NCI-H2029 treated with DMSO at 0.1 percent for 48 hours (cell line): ENCODE measurements around the gene RGS18.
"Not testable (repeated sequence)": the region's sequence is repeated elsewhere in the genome, so short reads cannot be mapped to it uniquely, and the experiment has no call there.

Source experiments
- DNase-seq: peaks from one replicate; lab custom pipeline; 2025; lab: John Stamatoyannopoulos, UW

RGS18 gene, protein sequence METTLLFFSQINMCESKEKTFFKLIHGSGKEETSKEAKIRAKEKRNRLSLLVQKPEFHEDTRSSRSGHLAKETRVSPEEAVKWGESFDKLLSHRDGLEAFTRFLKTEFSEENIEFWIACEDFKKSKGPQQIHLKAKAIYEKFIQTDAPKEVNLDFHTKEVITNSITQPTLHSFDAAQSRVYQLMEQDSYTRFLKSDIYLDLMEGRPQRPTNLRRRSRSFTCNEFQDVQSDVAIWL

DNA sequence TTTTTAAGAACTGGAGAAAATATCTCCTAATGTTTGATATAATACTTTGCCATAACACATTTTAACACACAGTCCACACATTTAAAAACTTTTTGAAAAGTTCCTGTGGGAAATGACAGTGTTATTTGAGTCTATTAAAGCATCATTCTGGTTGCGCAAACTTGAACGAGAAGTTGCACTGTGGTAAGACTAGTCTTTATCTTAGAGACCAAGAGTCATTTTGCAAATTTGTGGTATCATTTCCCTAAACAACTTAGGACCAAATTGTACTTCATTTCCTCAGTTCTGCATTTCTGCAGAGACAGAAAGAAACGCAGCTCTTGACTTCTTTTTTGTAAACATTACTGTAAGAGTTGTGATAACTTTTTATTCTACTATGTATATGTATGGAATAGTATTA, at the start of gene RGS18:
TSS of gene RGS18 (plus strand) at position 282 of the 400 bp plus-strand sequence. CDS start 176 bp downstream, outside the sequence.
- no peak for DNase-seq

DNA sequence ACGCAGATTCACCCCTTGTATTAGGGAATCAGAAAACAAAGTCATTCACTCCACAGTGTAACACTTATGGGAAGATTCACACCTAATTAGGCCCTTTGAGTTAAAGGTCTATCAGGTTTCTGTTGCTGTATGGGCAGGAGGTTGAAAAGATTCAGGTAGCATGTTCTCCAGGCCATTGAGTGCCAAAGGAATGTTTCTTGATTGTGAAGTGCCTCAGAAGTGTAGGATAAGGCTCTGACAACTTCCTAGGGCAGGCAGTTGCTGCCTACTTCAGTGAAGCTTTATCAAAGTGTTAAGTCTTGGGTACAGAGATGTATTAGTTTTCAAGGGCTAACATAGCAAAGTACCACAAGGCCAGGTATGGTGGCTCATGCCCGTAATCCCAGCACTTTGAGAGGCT, 48.7 kb upstream of the RGS18 start:
- DNase-seq = no peak

DNA sequence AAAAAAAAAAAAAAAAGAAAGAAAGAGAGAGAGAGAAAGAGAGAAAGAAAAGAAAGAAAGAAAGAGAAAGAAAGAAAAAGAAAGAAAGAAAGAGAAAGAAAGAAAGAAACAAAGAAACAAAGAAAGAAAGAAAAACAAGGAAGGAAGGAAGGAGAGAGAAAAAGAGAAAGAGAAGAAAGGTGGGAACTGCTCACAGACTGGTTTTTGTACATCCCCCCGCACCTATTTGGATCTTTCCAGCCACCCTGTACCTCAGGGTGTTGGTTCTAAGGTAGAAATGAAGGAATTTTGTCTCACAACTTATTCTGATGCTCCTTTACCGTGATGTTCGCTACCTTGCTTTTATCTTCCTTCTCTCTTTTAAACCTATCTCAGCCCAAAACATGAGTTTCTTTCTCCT, 43.3 kb upstream of the RGS18 start:
- no peak for DNase-seq

DNA sequence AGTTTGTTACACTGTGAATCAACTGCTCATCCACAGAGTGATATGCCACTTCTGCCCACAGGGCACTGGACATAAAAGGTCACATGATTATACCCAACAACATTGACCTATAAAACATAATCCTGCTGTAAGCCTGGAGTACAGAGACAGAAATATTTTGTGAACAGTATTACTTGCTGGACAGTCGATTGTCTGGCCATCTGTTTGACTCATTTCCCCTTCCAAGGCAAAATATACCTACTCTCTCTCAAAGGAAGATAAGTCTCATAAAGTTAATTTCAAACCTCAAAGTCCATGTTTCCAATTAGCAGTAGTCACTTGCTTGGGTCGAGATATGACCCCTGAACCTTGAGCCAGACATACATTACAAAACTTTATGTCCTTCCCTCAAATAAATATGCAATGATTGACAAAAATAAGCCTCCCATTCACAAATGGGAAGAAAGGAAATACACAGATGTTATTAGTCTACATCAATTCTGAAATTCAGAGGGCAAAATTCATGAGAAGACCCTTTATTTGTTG, 39.3 kb upstream of the RGS18 start:
- DNase-seq = no peak

DNA sequence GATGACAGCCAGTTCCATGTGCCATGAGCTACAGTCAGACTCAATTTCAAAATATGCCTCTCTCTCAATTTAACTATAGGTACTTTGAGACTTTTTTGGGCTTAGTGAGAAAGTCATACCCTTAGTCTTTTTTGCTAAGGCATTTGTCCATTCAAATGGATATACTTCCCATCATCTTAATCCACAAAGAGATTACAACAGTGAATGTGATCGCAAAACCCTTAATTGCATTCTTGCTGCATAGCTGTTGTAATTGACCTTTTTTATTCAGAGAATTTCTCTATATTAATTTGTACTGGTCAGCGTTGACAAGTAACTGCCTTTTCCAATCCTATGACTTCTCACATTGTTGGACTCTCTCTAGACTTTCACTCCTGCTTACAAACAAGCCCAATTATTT, 38.6 kb upstream of the RGS18 start:
- no peak for DNase-seq

DNA sequence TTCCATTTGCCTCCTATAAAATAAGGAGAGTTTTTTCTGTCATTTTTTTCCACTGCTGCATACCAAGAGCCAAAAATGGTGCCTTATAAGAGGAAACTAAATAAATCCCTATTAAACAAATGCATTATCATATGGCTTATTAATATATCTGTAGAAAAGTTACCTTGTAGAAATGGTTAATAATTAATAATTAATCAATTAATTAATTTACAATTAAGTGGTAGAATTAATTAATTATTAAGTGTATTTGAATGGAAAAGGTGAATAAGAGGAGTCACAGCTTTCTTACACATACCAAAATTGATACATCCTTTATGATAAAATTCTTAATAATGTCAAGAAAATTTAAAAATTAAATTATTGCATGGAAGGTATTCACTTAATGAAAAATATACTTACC, 35.6 kb upstream of the RGS18 start:
- no peak for DNase-seq

DNA sequence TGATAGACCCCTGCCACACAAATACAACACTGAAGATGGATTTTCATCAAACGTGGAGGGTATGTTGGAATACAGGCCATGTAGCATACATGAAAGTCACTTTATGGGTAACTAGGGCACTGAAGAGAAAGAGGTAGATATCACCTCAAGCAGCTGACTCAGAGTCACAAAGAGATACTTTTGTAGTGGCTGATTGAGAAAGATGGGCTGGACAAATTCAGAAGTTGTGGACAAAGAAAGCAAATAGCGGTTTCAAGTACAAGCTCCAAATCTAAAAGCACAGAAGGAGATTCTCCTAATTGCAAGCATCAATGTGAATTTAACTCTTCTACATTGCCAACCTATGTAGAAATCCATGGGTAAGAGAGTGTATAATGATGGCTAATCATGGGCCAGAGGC, 35.0 kb upstream of the RGS18 start:
- no peak for DNase-seq

DNA sequence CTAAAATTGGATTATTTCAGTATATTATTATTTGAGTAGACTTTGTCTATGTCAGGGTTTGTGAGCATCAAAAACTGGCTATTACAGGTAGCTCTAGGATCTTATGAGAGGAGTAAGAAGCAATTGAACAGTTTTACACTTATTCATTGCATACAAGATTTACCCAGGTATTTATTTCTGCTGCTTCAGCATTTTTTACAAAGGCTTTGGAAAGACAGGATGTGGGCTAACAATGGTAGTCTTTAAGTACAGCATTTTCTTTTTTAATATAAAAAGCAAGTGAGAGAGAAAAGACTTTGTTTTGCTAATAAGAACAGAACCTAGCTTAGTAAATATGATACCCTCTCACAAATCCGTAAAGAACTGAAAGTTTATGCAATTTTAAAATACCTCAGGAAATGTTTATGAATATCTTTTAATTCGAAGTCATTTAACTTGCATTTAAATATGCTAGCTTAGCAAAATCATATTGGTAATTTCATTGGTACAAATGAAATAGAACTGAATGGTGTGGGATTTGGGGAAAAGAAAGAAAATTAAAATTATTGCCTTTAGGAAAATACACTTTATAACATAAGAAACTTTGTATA, 32.1 kb upstream of the RGS18 start:
- no peak for DNase-seq

DNA sequence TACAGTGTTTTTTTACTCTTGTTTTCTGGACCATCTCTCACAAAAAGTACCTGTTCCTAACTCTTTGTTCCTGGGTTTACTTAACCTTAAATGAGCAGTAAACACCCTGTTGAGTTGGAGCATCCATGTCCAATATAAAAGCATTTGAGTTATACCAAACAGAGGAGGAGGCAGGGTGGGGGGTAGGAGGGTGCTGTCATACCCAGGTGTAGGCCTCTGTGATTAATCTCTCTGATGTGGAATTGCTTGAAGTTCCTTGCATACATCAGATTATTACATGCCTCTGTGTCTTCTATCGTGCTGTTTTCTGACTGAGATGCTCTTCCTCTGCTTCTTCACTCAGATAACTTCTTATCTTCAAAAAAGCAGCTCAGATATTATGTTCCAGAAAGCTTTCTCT, 28.1 kb upstream of the RGS18 start:
- no peak for DNase-seq

DNA sequence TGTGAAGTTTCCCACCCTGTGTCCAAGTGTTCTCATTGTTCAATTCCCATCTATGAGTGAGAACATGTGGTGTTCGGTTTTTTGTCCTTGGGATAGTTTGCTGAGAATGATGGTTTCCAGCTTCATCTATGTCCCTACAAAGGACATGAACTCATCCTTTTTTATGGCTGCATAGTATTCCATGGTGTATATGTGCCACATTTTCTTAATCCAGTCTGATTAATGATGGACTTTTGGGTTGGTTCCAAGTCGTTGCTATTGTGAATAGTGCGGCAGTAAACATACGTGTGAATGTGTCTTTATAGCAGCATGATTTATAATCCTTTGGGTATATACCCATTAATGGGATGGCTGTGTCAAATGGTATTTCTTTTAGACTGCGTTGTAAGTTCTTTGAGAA, 27.4 kb upstream of the RGS18 start:
- not testable (repeated sequence) for DNase-seq

DNA sequence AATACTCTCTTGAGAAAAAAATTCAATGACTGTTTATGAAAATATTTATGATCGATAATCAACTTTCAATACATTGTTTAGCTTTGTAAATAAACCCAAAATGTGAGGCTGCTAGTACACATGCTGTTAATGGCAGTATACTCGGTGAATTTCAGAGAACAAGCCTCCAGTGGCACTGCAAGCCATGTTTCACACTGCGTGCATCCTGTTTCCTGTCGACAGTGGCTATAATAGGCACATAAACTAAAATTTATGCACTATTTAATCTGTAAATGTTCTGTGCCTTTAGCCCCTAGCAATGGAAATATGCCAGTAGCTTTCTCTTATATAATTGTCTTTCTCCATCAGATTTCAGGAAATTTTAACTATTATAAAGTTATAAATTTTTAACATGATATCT, 26.3 kb upstream of the RGS18 start:
- DNase-seq = no peak

DNA sequence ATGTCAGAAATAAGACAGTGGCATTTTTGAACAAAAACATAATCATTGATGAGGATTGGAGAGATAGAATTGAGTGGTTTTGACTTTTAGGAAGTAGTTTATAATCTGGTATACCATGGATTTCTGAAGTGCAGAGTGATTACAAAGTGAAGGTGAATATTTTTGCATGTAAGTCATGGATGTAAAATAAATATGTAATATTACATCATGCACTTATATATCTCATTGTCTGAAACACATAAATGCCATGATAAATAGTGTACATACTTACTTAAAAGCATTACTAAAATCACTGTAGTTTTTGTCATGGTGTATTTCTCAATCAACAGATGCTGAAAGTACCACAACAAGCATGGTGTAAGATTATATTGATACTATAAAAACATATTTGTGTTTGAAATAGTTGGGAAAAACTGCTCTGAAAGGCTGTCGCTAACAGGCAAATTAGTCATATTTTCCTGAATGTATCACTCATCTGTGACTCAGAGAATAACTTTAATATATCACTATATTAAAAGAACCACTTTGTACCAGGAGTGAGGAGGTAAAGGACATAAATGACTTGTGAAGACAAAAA, 24.8 kb upstream of the RGS18 start:
- no peak for DNase-seq

DNA sequence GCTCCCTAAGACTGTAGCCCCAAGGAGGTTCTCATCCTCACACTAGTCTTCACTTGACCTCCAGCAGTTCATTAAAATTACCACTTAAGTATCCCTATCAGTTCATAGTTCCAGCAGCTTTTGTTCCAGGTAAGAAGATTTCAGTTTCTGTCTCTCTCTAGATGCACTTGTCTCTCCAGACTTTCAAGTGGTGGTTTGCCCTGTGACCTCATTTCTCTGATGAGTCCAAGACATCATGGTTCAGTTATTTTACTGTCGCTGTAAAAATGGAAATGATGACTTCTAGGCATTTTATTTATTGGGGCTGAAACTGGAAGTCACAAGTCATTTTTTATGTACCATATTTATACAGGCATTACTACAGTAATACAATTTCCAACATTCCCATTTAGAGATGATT, 17.9 kb upstream of the RGS18 start:
- no peak for DNase-seq

DNA sequence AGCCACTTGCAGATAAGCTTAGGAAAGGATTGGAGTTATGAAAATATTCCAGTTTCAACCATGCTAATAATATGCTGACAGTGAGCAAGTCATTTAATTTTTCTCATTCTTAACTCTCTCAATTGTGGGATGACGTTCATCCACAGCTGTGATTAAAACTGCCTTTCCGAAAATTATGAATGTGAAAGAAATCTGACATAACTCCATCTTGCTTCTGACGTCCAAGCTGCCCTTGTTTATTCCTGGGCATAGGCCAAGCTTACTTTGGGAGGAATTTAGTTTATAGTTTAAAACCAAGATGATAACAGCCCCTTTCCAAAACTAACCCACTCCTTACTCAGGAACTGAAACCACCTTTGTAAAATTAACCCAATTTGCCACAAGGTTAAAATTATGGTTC, 11.0 kb upstream of the RGS18 start:
- DNase-seq = no peak

DNA sequence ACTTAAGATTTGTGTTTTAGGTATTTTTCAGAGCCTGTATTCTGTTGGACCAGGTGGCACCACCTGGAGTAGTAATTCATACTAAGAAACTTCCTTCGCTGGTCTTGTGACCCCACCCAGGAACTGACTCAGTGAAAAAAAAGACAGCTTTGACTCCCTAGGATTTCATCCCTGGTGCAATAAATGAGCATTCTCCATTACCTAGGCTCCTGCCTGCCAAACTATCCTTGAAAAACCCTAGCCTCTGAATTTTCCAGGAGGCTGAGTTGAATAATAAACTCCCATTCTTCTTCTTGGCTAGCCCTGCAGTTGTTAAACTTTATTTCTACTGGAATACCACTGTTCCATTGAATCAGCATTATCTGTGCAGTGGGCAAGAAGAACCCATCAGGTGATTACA, 10.6 kb upstream of the RGS18 start:
- DNase-seq = no peak

DNA sequence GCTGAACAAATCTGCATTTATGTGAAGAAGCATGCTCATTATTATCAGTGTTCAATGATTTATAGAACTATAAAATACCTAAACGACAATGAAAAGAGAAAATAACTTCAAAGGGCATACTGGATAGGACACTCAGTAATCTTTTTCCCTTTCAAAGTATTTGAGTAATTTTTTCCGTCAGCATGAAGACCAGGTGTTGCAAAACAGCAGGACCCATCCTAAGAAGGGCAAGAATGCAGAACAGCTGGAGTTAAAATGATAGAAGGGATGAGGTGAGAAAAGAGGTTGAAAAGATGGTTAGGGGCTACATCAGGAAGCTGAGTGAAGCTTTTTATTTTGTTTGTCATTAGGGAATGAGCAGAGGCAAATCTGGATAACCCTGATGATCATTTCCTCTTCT, 7.1 kb upstream of the RGS18 start:
- no peak for DNase-seq

DNA sequence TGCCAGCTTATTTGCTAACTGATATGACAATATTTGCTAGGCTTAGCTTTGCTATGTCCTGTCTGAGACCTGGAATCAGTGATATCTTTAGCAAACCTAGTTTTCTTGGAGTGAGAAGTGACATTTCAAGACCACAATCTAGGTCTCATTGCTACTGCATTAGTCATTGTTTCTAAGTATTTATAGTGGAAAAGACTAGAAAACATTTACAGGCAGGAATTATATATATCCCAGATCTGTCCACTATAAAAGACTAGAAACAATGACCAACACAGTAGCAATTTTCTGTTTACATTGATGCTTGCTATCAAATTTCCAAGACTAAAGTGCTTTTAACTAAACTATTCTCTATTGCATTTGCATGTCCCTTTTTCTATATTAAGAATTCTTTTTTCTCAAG, 5.0 kb upstream of the RGS18 start:
- no peak for DNase-seq

DNA sequence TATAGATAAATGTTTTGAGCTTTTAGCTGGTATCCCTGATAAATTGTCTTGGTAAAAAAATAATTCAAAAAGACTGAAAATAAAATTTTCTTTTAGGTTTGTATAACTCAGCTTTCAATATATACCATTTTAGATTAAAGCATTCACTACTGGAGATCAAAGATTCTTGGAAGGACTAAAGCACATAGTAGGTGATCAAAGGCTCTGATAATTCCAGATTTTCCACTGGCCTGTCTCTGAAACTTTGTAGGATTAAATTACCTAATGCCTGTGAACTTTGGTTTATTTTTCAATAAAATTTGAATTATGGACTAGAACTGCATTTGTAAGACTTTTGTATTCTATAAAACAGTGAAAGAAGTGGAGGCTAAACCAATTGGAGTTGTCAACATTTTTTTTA, 1.2 kb upstream of the RGS18 start:
- no peak for DNase-seq

DNA sequence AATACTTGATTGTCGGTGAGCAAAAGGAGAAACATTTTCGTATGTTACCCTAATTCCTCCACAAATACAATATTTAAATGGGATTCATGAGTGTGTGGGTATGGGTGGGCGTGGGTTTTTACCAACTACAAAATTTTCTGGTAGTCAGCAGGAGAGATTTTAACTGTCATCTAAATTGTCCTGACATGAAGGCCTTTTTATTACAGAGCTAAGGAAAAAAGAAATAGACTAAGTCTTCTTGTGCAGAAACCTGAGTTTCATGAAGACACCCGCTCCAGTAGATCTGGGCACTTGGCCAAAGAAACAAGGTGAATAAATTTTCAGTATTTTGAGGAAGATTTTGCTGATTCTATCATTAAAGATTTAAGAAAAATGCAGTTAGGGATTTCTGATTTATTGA, 752 bp downstream of the RGS18 start:
- no peak for DNase-seq

DNA sequence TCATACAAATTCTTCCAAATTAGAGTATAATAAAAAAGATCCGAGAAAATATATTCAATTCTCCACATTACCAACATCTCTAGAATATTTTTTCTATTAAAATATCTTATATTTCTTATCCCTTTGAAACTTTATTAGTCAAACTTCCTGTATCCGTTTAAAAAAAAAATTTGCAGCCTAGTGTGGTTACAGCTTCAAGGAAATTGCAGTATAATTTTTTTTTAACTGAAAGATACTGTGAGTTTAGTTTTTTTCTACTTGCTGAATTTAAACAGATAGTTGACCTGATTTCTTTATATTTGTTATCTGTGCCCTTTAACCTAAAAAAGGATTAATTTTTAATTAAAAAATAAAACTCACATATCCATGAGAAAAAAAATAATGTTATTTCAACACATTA, 1.5 kb downstream of the RGS18 start:
- DNase-seq = no peak

DNA sequence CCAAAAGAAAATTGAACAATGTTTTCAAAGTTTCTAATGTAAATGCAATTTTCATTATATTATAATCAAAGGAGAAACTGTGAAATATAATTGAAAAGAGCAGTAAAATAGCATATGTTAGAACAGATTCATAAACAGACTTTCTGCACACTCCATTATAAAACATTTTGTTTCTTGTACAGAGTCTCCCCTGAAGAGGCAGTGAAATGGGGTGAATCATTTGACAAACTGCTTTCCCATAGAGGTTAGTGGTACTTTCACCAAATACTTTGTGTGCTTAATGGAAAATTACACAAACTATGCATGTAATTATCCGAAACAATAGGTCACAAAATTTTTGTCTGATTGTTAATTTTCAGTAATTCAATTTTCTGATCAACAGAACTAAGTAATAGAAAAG, 1.9 kb downstream of the RGS18 start:
- no peak for DNase-seq

DNA sequence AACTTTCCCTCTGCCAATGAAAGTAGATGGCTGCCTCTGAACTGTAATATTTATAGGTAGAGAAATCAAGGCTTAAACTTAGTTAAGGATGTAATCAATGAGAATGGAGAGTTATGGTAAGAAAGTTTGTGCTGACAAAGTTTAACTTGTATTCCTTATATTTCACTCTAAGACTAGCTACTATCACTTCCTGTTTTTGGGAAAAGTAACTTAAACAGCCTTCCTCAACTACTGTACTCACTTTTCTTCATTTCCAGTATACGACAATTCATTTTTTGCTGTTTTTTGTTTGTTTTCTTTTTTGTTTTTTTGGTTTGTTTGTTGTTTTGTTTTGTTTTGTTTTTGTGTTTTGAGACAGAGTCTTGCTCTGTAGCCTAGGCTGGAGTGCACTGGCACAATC, 3.7 kb downstream of the RGS18 start:
- DNase-seq = no peak

DNA sequence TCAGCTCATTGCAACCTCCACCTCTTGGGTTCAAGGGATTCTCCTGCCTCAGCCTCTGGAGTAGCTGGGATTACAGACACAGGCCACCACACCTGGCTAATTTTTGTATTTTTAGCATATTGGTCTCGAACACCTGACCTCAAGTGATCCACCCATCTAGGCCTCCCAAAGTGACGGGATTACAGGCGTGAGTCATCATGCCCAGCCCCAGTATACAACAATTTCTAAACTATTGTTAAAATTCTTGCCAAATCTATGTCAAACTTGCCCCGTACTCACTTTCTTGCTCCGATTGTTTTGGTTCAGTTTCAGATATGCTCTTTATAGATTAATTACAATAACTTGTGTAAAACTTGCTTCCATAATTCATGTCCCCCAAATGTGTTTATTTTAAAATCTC, 4.1 kb downstream of the RGS18 start:
- no peak for DNase-seq

DNA sequence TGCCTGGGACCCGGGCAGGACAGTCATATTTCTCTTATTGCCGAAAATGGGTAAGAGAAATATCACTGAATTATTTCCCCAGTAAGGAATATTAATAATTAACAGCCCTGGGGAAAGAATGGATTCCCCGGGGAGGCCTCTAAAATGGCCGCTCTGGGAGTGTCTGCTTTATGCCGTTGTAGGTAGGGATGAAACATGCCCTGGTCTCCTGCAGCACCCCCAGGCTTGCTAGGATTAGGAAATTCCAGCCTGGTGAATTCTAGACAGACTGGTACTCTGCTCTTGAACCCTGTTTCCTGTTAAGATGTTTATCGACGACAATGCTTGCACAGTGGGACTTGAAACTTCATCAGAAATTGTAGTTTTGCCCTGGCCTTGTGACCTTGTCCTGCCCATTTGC, 6.7 kb downstream of the RGS18 start:
- not testable (repeated sequence) for DNase-seq
